IPS DF 19.7 (cell line): ENCODE measurements around the gene NMBR.
"Not testable (repeated sequence)": the region's sequence is repeated elsewhere in the genome, so short reads cannot be mapped to it uniquely, and the experiment has no call there.

Experiments used
- DNase-seq: peaks from one replicate; pipeline ENCODE4 v3.0.0-alpha.2; 2013; ENCODE audit warnings: low read depth, low spot score

NMBR gene

GRCh38 chr6:142058551-142059290 lies 88.2 kb downstream of the NMBR start:
- no peak for DNase-seq

GRCh38 chr6:142055219-142055618 lies 91.7 kb downstream of the NMBR start:
- DNase-seq, result no peak

DNA sequence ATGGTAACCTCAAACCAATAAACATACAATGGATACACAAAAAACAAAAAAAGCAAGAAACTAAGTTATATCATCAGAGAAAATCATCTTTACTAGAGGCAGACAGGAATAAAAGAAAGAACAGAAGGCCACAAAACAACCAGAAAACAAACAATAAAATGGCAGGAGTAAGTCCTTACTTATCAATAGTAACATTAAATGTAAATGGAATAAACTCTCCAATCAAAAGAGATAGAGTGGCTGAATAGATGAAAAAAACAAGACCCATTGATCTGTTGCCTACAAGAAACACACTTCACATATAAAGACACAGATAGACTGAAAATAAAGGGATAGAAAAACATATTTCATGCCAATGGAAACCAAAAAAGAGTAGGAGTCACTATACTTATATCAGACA lies 95.5 kb downstream of the NMBR start:
- no peak for DNase-seq

DNA sequence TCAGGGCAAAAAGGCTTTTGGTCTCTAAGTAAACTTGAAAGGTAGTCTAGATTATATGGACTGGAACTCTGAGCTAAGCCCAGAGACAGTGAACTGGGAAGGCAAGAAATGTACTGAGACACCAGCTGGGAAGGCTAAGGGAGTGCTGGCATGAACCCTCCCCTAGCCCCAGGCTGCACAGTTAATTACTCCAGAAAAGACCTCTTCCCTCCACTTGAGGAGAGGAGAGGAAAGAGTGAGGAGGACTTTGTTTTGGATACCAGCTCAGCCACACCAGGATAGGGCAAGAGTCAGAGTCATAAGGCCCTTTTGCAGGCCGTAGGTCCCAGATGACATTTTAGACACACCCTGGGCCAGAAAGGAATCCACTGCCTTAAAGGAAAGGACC lies 98.3 kb downstream of the NMBR start:
- DNase-seq, result no peak

GRCh38 chr6:142047934-142048592 lies 98.9 kb downstream of the NMBR start:
- no peak for DNase-seq

DNA sequence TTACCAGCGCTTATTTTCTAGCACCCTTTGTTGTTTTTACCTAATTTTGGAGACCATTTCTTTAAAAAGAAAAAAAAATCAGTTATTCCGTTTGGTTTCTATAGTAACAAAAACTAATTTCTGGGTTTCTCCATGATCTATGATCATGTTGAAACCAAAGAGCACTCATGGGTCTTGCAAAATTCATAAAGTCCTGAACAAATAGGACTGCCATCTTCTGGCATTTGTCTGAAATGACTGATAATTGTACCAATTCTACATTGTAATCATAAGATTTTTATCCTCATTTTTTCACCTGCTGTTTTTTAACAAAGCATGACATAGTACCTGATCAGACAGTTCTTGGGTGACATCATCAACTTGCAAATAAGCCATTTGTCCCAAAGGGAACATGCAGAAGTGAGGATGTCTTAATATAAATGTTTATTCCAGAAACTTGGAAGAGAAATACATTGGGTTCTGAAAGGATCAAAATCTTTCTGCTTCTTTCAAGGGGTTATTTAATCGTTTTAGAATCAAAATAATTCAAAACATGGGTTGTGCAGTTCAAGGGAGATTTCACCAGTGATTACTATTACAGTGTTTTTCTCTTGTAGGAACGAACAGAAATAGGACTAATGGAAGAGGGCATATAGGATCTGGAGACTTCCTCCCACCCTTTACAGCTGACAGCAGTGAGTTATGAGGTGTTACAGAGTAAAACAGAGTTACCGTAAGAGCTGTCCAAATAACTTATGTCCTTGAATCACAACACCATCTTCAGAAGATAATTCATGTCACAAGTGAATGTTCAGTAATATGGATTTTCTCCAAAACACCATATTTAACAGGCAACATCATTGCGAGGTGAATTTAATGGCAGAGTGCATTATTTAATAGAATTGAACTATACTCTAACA lies 101.3 kb downstream of the NMBR start:
- no peak for DNase-seq

GRCh38 chr6:142035890-142036289 lies 111.0 kb downstream of the NMBR start:
- no peak for DNase-seq

GRCh38 chr6:142031035-142031434 lies 115.9 kb downstream of the NMBR start:
- no peak for DNase-seq

DNA sequence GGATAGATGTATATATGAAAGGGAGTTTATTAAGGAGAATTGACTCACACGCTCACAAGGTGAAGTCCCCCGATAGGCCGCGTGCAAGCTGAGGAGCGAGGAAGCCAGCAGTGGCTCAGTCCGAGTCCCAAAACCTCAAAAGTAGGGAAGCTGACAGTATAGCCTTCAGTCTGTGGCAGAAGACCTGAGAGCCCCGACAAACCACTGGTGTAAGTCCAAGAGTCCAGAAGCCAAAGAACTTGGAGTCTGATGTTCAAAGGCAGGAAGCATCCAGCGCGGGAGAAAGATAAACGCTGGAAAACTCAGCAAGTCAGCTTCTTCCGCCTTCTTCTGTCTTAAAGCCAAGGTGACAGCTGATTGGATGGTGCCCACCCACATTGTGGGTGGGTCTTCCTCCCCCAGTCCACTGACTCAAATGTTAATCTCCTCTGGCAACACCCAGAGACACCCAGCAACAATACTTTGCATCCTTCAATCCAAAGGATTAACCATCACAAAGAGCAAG lies 116.8 kb downstream of the NMBR start:
- peak; percentile 20 for DNase-seq

- DNase-seq, result no peak
Observed at GRCh38 chr6:142028527-142028926, 118.4 kb downstream of the NMBR start.

GRCh38 chr6:142027804-142028203 lies 119.1 kb downstream of the NMBR start:
- DNase-seq, result not testable (repeated sequence)

- no peak for DNase-seq
Observed at GRCh38 chr6:142027074-142027473, 119.8 kb downstream of the NMBR start.

DNA sequence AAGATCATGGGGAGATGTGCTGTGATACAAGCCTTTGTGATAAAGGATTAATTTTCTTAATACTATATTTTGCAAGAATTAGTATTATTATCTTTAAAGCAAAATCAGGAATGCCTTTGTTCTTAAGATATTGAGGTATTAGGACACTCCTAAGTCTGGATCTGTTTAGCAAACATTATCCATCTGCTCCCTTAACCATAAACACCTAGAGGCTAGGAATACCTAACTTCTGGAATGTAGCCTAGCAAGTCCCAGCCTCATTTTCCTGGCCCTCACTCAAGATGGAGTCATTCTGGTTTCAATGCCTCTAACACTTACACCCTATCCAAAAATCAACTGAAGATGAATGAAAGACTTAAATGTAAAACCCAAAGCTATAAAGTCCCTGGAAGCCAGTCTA lies 120.5 kb downstream of the NMBR start:
- no peak for DNase-seq
